ENCODE measurements around the gene TRPM4. TPM values are rescaled to one million over a fixed set of nuclear protein-coding genes. Genes with fewer than 3 reads are reported as not detected.
A peak's percentile ranks its signal among the peaks of the same experiment; 100 is the strongest.
"Not testable (repeated sequence)": the region's sequence is repeated elsewhere in the genome, so short reads cannot be mapped to it uniquely, and the experiment has no call there.

The TRPM4 gene
- total and polyA plus RNA-seq, 8 donors = 11.8 to 47.1 (median 18.7) TPM

GRCh38 chr19:49173198-49173597 lies 15.6 kb downstream of the TRPM4 start:
- DNase-seq (no peak), ATAC-seq (no peak), FAIRE-seq (no peak)
- Histone ChIP-seq H3K9me3 (no peaks in the 10 kb centered on the region), H3K27ac (no peak overlapping the region), H3K4me3 (no peak overlapping the region), H3K36me3 (no peaks in the 10 kb centered on the region), H3K27me3 (no peaks in the 10 kb centered on the region), H3K4me1 (no peaks in the 10 kb centered on the region)
- 91 to 94% methylated on average over 2 of the region's 2 CpGs for WGBS, 2 donors
- intact Hi-C loops (cut with DNase I) = no loop called here
- TF ChIP-seq, protein P1, sequence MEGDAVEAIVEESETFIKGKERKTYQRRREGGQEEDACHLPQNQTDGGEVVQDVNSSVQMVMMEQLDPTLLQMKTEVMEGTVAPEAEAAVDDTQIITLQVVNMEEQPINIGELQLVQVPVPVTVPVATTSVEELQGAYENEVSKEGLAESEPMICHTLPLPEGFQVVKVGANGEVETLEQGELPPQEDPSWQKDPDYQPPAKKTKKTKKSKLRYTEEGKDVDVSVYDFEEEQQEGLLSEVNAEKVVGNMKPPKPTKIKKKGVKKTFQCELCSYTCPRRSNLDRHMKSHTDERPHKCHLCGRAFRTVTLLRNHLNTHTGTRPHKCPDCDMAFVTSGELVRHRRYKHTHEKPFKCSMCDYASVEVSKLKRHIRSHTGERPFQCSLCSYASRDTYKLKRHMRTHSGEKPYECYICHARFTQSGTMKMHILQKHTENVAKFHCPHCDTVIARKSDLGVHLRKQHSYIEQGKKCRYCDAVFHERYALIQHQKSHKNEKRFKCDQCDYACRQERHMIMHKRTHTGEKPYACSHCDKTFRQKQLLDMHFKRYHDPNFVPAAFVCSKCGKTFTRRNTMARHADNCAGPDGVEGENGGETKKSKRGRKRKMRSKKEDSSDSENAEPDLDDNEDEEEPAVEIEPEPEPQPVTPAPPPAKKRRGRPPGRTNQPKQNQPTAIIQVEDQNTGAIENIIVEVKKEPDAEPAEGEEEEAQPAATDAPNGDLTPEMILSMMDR (IDR thresholded peaks at IDR 0.05) = no peak

DNA sequence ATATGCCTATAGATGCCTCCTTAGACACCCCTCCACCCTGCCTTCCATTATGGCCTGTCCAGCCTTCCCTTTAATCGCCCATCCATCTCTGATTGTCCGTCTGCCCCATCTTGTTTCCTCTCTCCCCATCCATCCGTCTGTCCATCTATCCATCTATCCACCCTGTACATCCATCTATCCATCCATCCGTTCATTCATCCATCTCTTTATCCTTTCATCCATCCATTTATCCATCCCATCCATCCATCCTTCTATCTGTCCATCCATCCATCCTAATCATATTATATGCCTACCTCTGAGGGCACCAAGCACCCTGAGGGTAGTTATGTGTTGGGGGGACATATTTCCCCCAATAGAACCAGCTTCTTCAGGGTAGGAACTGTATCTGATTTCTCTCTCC lies 23.1 kb downstream of the TRPM4 start:
- intact Hi-C loops (cut with DNase I) = no loop called here
- H3K4me3 ChIP-seq = no peak overlapping the region
- no peaks in the 10 kb centered on the region for H3K27me3 ChIP-seq
- TF ChIP-seq, protein P1 (IDR thresholded peaks at IDR 0.05) = no peak
- no peaks in the 10 kb centered on the region for H3K4me1 ChIP-seq
- FAIRE-seq (no peak), ATAC-seq (no peak), DNase-seq (no peak)
- no peaks in the 10 kb centered on the region for H3K36me3 ChIP-seq
- 84 to 85% methylated on average over 4 of the region's 4 CpGs for WGBS, 2 donors
- H3K9me3 ChIP-seq = no peaks in the 10 kb centered on the region
- no peak overlapping the region for H3K27ac ChIP-seq

DNA sequence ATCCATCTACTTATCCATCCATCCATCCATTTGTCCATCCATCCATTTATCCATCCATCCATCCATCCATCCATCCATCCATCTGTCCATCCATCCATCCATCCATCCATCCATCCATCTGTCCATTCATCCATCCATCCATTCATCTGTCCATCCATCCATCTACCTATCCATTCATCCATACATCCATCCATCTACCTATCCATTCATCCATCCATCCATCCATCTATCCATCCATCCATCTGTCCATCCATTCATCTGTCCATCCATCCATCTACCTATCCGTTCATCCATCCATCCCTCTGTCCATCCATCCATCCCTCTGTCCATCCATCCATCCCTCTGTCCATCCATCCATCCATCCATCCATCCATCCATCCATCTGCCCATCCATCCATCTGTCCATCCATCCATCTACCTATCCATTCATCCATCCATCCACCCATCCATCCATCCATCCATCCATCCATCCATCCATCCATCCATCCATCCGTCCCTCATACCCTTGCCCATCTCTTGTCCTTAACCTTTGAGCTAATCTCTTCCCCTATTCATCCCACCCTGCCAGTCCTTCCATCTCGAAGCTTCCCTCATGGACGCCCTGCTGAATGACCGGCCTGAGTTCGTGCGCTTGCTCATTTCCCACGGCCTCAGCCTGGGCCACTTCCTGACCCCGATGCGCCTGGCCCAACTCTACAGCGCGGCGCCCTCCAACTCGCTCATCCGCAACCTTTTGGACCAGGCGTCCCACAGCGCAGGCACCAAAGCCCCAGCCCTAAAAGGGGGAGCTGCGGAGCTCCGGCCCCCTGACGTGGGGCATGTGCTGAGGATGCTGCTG lies 24.6 kb downstream of the TRPM4 start:
- H3K36me3 ChIP-seq, FAIRE-seq: not testable (repeated sequence)
- WGBS, 2 donors = 83 to 84% methylated on average over 20 of the region's 20 CpGs

DNA sequence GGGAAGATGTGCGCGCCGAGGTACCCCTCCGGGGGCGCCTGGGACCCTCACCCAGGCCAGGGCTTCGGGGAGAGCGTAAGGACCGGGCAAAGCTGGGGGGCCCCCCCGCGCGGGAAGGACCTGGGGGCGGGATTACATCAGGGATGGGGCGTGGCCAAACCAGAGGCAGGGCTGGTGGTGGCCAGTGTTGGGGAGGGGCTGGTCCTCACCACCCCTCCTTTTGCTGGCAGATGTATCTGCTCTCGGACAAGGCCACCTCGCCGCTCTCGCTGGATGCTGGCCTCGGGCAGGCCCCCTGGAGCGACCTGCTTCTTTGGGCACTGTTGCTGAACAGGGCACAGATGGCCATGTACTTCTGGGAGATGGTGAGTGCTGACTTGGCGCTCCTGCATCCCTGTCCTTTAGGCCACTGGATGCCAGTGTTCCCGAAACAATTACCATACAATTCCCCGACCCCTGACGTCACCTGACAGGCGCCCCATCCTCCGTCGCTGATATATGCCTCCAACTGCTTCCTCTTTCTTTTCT lies 25.3 kb downstream of the TRPM4 start:
- ATAC-seq (peak in 1 of 4 donors; percentile 9), FAIRE-seq (no peak), DNase-seq (no peak)
- no peaks in the 10 kb centered on the region for H3K4me1 ChIP-seq
- no peaks in the 10 kb centered on the region for H3K9me3 ChIP-seq
- no peaks in the 10 kb centered on the region for H3K36me3 ChIP-seq
- TF ChIP-seq, protein P1 (IDR thresholded peaks at IDR 0.05) = no peak
- no peak overlapping the region for H3K27ac ChIP-seq
- no peaks in the 10 kb centered on the region for H3K27me3 ChIP-seq
- H3K4me3 ChIP-seq = no peak overlapping the region
- intact Hi-C loops (cut with DNase I) = no loop called here
- 80 to 82% methylated on average over 24 to 26 of the region's 26 CpGs for WGBS, 2 donors

More for the DNA sequence above, 24.6 kb downstream of the TRPM4 start:
- ATAC-seq; H3K4me3 ChIP-seq; intact Hi-C loops (cut with DNase I); H3K27ac ChIP-seq; H3K27me3 ChIP-seq; DNase-seq; H3K4me1 ChIP-seq; H3K9me3 ChIP-seq: not testable (repeated sequence)

DNA sequence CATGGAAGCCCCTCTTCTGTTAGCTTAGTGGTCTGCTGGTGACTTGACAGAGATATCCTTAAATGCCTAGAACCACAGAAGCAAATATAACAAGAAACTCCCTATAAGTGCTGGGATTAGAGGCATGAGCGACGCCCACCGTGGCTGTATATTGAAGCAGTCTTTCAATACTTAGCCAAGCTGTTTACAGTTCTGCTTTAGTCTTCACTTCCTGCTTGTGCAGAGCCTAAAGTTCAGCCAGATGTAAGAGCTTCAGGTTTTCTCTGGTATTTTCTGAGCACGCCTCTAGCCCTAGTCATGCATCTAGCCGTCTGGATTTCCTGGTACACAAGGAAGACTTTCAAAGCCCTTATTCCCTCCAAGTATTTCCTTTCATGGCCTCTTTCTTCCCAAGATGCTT lies 28.5 kb downstream of the TRPM4 start:
- no peaks in the 10 kb centered on the region for H3K9me3 ChIP-seq
- intact Hi-C loops (cut with DNase I) = no loop called here
- DNase-seq = no peak
- no peaks in the 10 kb centered on the region for H3K27me3 ChIP-seq
- ATAC-seq = no peak
- TF ChIP-seq, protein P1 (IDR thresholded peaks at IDR 0.05) = no peak
- no peak for FAIRE-seq
- 75 to 86% methylated on average over 5 of the region's 5 CpGs for WGBS, 2 donors
- no peak overlapping the region for H3K27ac ChIP-seq
- H3K4me3 ChIP-seq = no peak overlapping the region
- H3K4me1 ChIP-seq = no peaks in the 10 kb centered on the region
- no peaks in the 10 kb centered on the region for H3K36me3 ChIP-seq

Data from pancreas (tissue), 10 donors.